Inferior parietal cortex (tissue), 1 donor: ENCODE results near the gene LYRM7.
A peak's percentile ranks its signal among the peaks of the same experiment; 100 is the strongest.
"Not testable (repeated sequence)": the region's sequence is repeated elsewhere in the genome, so short reads cannot be mapped to it uniquely, and the experiment has no call there.

Experiments
- DNase-seq: peaks from one replicate; pipeline ENCODE4 v3.0.0-alpha.2; 2016; ENCODE audit errors: extremely low spot score

LYRM7 gene

GRCh38 chr5:131221008-131221703, 50.4 kb downstream of the LYRM7 start:
- no peak for DNase-seq

GRCh38 chr5:131221888-131222287, 51.1 kb downstream of the LYRM7 start:
- peak; percentile 72 for DNase-seq

- no peak for DNase-seq
These were observed 52.0 kb downstream of the LYRM7 start for GRCh38 chr5:131222731-131223130.

- DNase-seq = no peak
These were observed 53.1 kb downstream of the LYRM7 start for GRCh38 chr5:131223751-131224386.

- DNase-seq = no peak
These were observed 53.9 kb downstream of the LYRM7 start for GRCh38 chr5:131224387-131225201.

GRCh38 chr5:131225282-131225974, 54.7 kb downstream of the LYRM7 start:
- DNase-seq = no peak

GRCh38 chr5:131226899-131227298, 56.2 kb downstream of the LYRM7 start:
- DNase-seq = no peak

- no peak for DNase-seq
These were observed 57.9 kb downstream of the LYRM7 start for GRCh38 chr5:131228646-131229045.

GRCh38 chr5:131229623-131230022, 58.9 kb downstream of the LYRM7 start:
- no peak for DNase-seq

- DNase-seq = peak; percentile 68
These were observed 59.7 kb downstream of the LYRM7 start for GRCh38 chr5:131230406-131230805.

- no peak for DNase-seq
These were observed 68.9 kb downstream of the LYRM7 start for GRCh38 chr5:131239686-131240085.

GRCh38 chr5:131242728-131243255, 72.0 kb downstream of the LYRM7 start:
- DNase-seq = no peak

GRCh38 chr5:131245312-131245711, 74.6 kb downstream of the LYRM7 start:
- no peak for DNase-seq

- DNase-seq = no peak
These were observed 75.2 kb downstream of the LYRM7 start for GRCh38 chr5:131245948-131246347.

GRCh38 chr5:131246504-131246903, 75.8 kb downstream of the LYRM7 start:
- DNase-seq = no peak

- no peak for DNase-seq
These were observed 80.2 kb downstream of the LYRM7 start for GRCh38 chr5:131250751-131251475.

GRCh38 chr5:131252824-131253171, 82.1 kb downstream of the LYRM7 start:
- DNase-seq = no peak

- not testable (repeated sequence) for DNase-seq
These were observed 83.3 kb downstream of the LYRM7 start for GRCh38 chr5:131254025-131254424.

GRCh38 chr5:131254741-131255140, 84.0 kb downstream of the LYRM7 start:
- DNase-seq = no peak
